Heart right ventricle (tissue), 16 donors: ENCODE measurements around the gene BOK. TPM values are rescaled to one million over a fixed set of nuclear protein-coding genes. Genes with fewer than 3 reads are reported as not detected.
A peak's percentile ranks its signal among the peaks of the same experiment; 100 is the strongest.

ENCODE experiments used
- ATAC-seq, 8 donors: fragments of 200-7000 bp; cut with Tn5 transposase; one replicate each; pipeline ENCODE4 v1.9.1; 2020; ENCODE audit warnings: mild to moderate bottlenecking in 8 of 8, moderate library complexity in 8 of 8, moderate number of reproducible peaks in 1 of 8
- DNase-seq, 2 donors: peaks; one replicate each; pipeline ENCODE4 v3.0.0-alpha.2; 2020
- H3K27ac ChIP-seq, 10 donors: fragments of 200-600 bp; sonication (generic) in 2 of 10; one replicate each; pipeline versions ENCODE4 v1.5.0 to v1.8.0; 2020 to 2022; ENCODE audit warnings: mild to moderate bottlenecking in 3 of 10
- H3K27me3 ChIP-seq, 7 donors: fragments of 200-600 bp; one replicate each; pipeline ENCODE4 v1.8.0; 2021 to 2022; ENCODE audit warnings: mild to moderate bottlenecking in 2 of 7
- H3K36me3 ChIP-seq, 9 donors: fragments of 200-600 bp; sonication (generic) in 1 of 9; one replicate each; pipeline versions ENCODE4 v1.5.0 to v1.8.0; 2020 to 2022; ENCODE audit warnings: mild to moderate bottlenecking in 2 of 9
- H3K4me1 ChIP-seq, 9 donors: fragments of 200-600 bp; sonication (generic) in 1 of 9; one replicate each; pipeline versions ENCODE4 v1.5.0 to v1.8.0; 2020 to 2022; ENCODE audit warnings: mild to moderate bottlenecking in 4 of 9
- H3K4me3 ChIP-seq, 10 donors: fragments of 200-600 bp; sonication (generic) in 2 of 10; one replicate each; pipeline versions ENCODE4 v1.5.0 to v1.8.0; 2020 to 2022; ENCODE audit warnings: mild to moderate bottlenecking in 7 of 10, moderate library complexity in 2 of 10
- H3K9me3 ChIP-seq, 11 donors: fragments of 200-600 bp in 10 of 11; sonication (generic) in 2 of 11; one replicate each; pipeline versions ENCODE4 v1.5.0 to v1.8.0; 2013 to 2022; ENCODE audit warnings: mild to moderate bottlenecking in 2 of 11, control low read depth in 1 of 11, moderate library complexity in 1 of 11
- CTCF ChIP-seq, 9 donors: fragments of 200-600 bp; sonication (generic) in 2 of 9; IDR thresholded peaks; one replicate each; pipeline versions ENCODE4 v1.5.0 to v1.8.0; 2021 to 2022; ENCODE audit warnings: antibody characterized with exemption in 9 of 9, mild to moderate bottlenecking in 5 of 9, moderate library complexity in 1 of 9
- WGBS, 2 donors: extraction: QIAGEN DNeasy Blood & Tissue Kit; methylation state at CpG; one replicate each; pipeline ENCODE4 v1.1.7; 2013; ENCODE audit warnings: inconsistent platforms in 1 of 2; 5-methylcytosine and 5-hydroxymethylcytosine counted together
- intact Hi-C, 10 donors: fragments of 100-400 bp; cut with DNase I; formaldehyde crosslinking; loops; one replicate each; pipeline versions ENCODE4 v1.11.1 to v1.14.2; 2022
- long read RNA-seq, 3 donors: library from polyadenylated mRNA; unstranded; transcript quantifications; one replicate each; pipeline ENCODE4 v2.0.0, GENCODE V29; 2020 to 2021
- polyA plus RNA-seq, 2 donors: library from polyadenylated mRNA; stranded (reverse); fragments of 200-250 nt; gene quantifications; one replicate each; pipeline ENCODE4 v1.2.3, GENCODE V29; 2013
- total RNA-seq, 10 donors: library from RNA; stranded (reverse); fragmentation: NEBNext Ultra II Directional in 3 of 10; extraction: Animal tissue kit (Norgen Biotek cat#: 25700) in 3 of 10; gene quantifications; one replicate each; pipeline versions ENCODE4 v1.2.1 to v1.2.4, GENCODE V29; 2021 to 2023
- donor health status: Arrhythmogenic right ventricular cardiomyopathy.
- donor health status: ischemic (EF 13 %, LVEDD 7.1; RV severe dilation, severe dysfunction).
- donor health status: healthy with polysubstance abuse.
- donor health status: DM: no; HTN: yes; CAD: no.
- donor health status: DM: no; HTN: no; CAD: no.
- donor health status: ischemic (EF 25% LVEDD 6.9; RV normal size, moderate dysfunction).
- donor health status: ischemic (EF 25% LVEDD 5.7; RV mildly dilated, moderate dysfunction).
- donor health status: healthy.
- donor health status: DM: yes; HTN: yes; CAD: no.
- donor health status: Ischemic cardiomyopathy.
- donor health status: ischemic (EF 35%, LVEDD 5.7; RV mildly dilated, moderate dysfunction).
- donor health status: nonischemic (EF 11% LVEDD 7.7; RV severe dilation, severe dysfunction).
- donor health status: DM: yes; HTN: yes; CAD: no.
- donor health status: PGD.
- donor health status: ischemic (EF 29% LVEDD 5.4; RV normal size, mild dysfunction).
- donor health status: nonischemic (EF 23%, LVEDD 6.1; RV moderate dilation, normal function).

The BOK gene
- total RNA-seq: 10 to 100 TPM in 1 of 10 donors, 1 to 10 TPM in 9; 2.3 to 15.6 (median 3.3) TPM
- 10 to 100 TPM in 1 of 2 donors, 1 to 10 TPM in 1; 1.6 to 10.3 TPM for polyA plus RNA-seq
- long read RNA-seq, donor 1, partial matches to known transcripts: 2 of 4 reads
- long read RNA-seq, donor 1, other reads (novel, unspliced or antisense): 0 of 4 reads
- long read RNA-seq, donor 2, partial matches to known transcripts: 5 of 10 reads
- long read RNA-seq, donor 2, other reads (novel, unspliced or antisense): 2 of 10 reads
- long read RNA-seq, donor 3, partial matches to known transcripts: 35 of 39 reads
- long read RNA-seq, donor 3, other reads (novel, unspliced or antisense): 1 of 39 reads

GRCh38 chr2:241558532-241559322, at the start of gene BOK:
Gene BOK, plus strand, starts transcription at chr2:241558745. Its CDS starts 739 bp downstream, at chr2:241559484.
- H3K27ac ChIP-seq: peak within 1 kb of the TSS; percentile 30 to 83 (median 72)
- intact Hi-C loops: no loop called here
- ATAC-seq (peak; percentile 20 to 66 (median 46)), DNase-seq (peak; percentile 55 to 66)
- H3K27me3 ChIP-seq: peaks cover 0 to 33% (median 5%) of the 10 kb centered on the region in 7 donors
- no peak for TF ChIP-seq CTCF (IDR thresholded peaks at IDR 0.05)
- H3K36me3 ChIP-seq: peaks cover 0 to 12% (median 0%) of the 10 kb centered on the region in 9 donors
- H3K4me3 ChIP-seq: peak within 1 kb of the TSS; percentile 53 to 74 (median 59)
- peaks cover 0 to 22% (median 11%) of the 10 kb centered on the region in 11 donors for H3K9me3 ChIP-seq
- WGBS, 2 donors: 1% methylated on average over 65 to 98 of the region's 98 CpGs
- H3K4me1 ChIP-seq: peaks cover 11 to 39% (median 26%) of the 10 kb centered on the region in 9 donors

GRCh38 chr2:241509155-241509784, 49.3 kb upstream of the BOK start:
- no peak for TF ChIP-seq CTCF (IDR thresholded peaks at IDR 0.05)
- peaks cover 0 to 7% (median 0%) of the 10 kb centered on the region in 9 donors for H3K36me3 ChIP-seq
- ATAC-seq (peak in 3 of 8 donors; percentile 0 to 3 (median 1)), DNase-seq (no peak)
- H3K4me3 ChIP-seq: peak overlapping the region; percentile 75 to 98 (median 90)
- peak overlapping the region in 9 of 10 donors; percentile 81 to 94 (median 88) for H3K27ac ChIP-seq
- H3K4me1 ChIP-seq: peaks cover 23 to 42% (median 35%) of the 10 kb centered on the region in 9 donors
- H3K9me3 ChIP-seq: no peaks in the 10 kb centered on the region
- intact Hi-C loops: loop anchor here in 6 of 10 donors (2.0 to 10.0 kb wide), 6 partner anchors 103 to 223 kb away; partner anchors contain the start of genes ATG4B (in 1 of the 6), D2HGDH (in 1 of the 6) and THAP4 (in 1 of the 6)
- H3K27me3 ChIP-seq: no peaks in the 10 kb centered on the region
- WGBS, 2 donors: 21 to 24% methylated on average over 24 of the region's 24 CpGs

- TF ChIP-seq CTCF (IDR thresholded peaks at IDR 0.05): no peak
- Histone ChIP-seq H3K27ac (no peak overlapping the region), H3K4me1 (peaks cover 11 to 27% (median 22%) of the 10 kb centered on the region in 9 donors), H3K27me3 (no peaks in the 10 kb centered on the region), H3K4me3 (no peak overlapping the region), H3K36me3 (no peaks in the 10 kb centered on the region), H3K9me3 (no peaks in the 10 kb centered on the region)
- 92 to 93% methylated on average over 6 of the region's 6 CpGs for WGBS, 2 donors
- no peak for ATAC-seq
- DNase-seq: no peak
- intact Hi-C loops: no loop called here
These were observed 47.3 kb upstream of the BOK start for GRCh38 chr2:241511091-241511741.
